H1 (cell line): ENCODE data around the gene RMDN3. TPM values are rescaled to one million over a fixed set of nuclear protein-coding genes. Genes with fewer than 3 reads are reported as not detected.

ENCODE experiments used
- CTCF ChIA-PET: fragments of 300-600 bp; sonication (Branson Sonifier 250); formaldehyde crosslinking; loops from one replicate; lab custom pipeline; 2021; ENCODE audit not compliant: partially characterized antibody; lab: Charles Lee
- POLR2A ChIA-PET: fragments of 300-600 bp; sonication (Branson Sonifier 250); formaldehyde crosslinking; loops from one replicate; lab custom pipeline; 2021; ENCODE audit warnings: inconsistent platforms; ENCODE audit not compliant: partially characterized antibody; lab: Charles Lee
- DNase-seq, 2 experiments: peaks; one replicate each; pipeline versions ENCODE4 v3.0.0 to v3.0.0-alpha.2; 2010 to 2022; ENCODE audit warnings: low spot score in 2 of 2, low read depth in 1 of 2, mixed read lengths in 1 of 2
- FAIRE-seq: peaks from 2 replicates; lab custom pipeline; 2011; peaks lifted over from hg19 to GRCh38; lab: Jason Lieb, UNC
- H2AFZ ChIP-seq: 2 replicates; pipeline ENCODE4 v1.8.1; 2012; ENCODE audit warnings: low read length, inconsistent platforms
- H2AK5ac ChIP-seq: 2 replicates; pipeline ENCODE4 v1.6.1; 2013; ENCODE audit warnings: low read depth, low read length
- H2BK120ac ChIP-seq: replicated peaks from 2 replicates; pipeline ENCODE3; 2013; ENCODE audit warnings: low read depth, low read length, inconsistent platforms
- H2BK12ac ChIP-seq: 2 replicates; pipeline ENCODE4 v1.6.1; 2013; ENCODE audit warnings: low read depth, low read length
- H2BK15ac ChIP-seq: 2 replicates; pipeline ENCODE4 v1.6.1; 2013; ENCODE audit warnings: low read length
- H2BK20ac ChIP-seq: 2 replicates; pipeline ENCODE4 v1.6.1; 2013; ENCODE audit warnings: low read length
- H2BK5ac ChIP-seq: 2 replicates; pipeline ENCODE4 v1.6.1; 2013; ENCODE audit warnings: low read depth, low read length
- H3K14ac ChIP-seq: 2 replicates; pipeline ENCODE4 v1.6.1; 2013; ENCODE audit warnings: inconsistent platforms; ENCODE audit not compliant: insufficient read length
- H3K18ac ChIP-seq: 2 replicates; pipeline ENCODE4 v1.6.1; 2013; ENCODE audit warnings: low read length; ENCODE audit errors: extremely low read depth
- H3K23ac ChIP-seq: 2 replicates; pipeline ENCODE4 v1.6.1; 2013; ENCODE audit warnings: inconsistent platforms; ENCODE audit not compliant: insufficient read length
- H3K23me2 ChIP-seq: 2 replicates; pipeline ENCODE4 v1.6.1; 2013; ENCODE audit warnings: low read depth, low read length
- H3K27ac ChIP-seq: 2 replicates; pipeline ENCODE4 v1.6.1; 2011; ENCODE audit warnings: low read depth, low read length, inconsistent platforms
- H3K27me3 ChIP-seq, 4 experiments: replicated peaks in 1 of 4; 1 replicate in 1 of 4; 2 replicates in 3 of 4; pipeline versions ENCODE4 v1.6.1 to v1.8.1; 2011 to 2013; ENCODE audit warnings: low read length in 3 of 4, mild to moderate bottlenecking in 3 of 4, inconsistent platforms in 2 of 4, mixed read lengths in 2 of 4, moderate library complexity in 1 of 4; ENCODE audit not compliant: control insufficient read depth in 3 of 4, insufficient read depth in 3 of 4; ENCODE audit errors: extremely low read depth in 1 of 4
- H3K36me3 ChIP-seq, 4 experiments: 2 replicates each; pipeline versions ENCODE4 v1.6.1 to v1.8.1; 2011 to 2013; ENCODE audit warnings: mild to moderate bottlenecking in 4 of 4, low read length in 3 of 4, moderate library complexity in 2 of 4, control low read depth in 1 of 4, inconsistent platforms in 1 of 4; ENCODE audit not compliant: insufficient read depth in 4 of 4, control insufficient read depth in 2 of 4
- H3K4ac ChIP-seq: replicated peaks from 2 replicates; pipeline ENCODE3; 2013; ENCODE audit warnings: low read length, low read depth, mixed read lengths, inconsistent platforms; ENCODE audit not compliant: insufficient read length
- H3K4me1 ChIP-seq, 4 experiments: replicated peaks in 1 of 4; 1 replicate in 1 of 4; 2 replicates in 3 of 4; pipeline versions ENCODE4 v1.6.1 to v1.8.1; 2011 to 2013; ENCODE audit warnings: low read length in 3 of 4, inconsistent platforms in 2 of 4, mixed read lengths in 1 of 4; ENCODE audit not compliant: insufficient read depth in 4 of 4, control insufficient read depth in 3 of 4
- H3K4me2 ChIP-seq, 2 experiments: 2 replicates each; pipeline versions ENCODE4 v1.6.1 to v1.8.1; 2011 to 2013; ENCODE audit warnings: low read depth in 2 of 2, low read length in 2 of 2, control low read depth in 1 of 2, inconsistent platforms in 1 of 2, mild to moderate bottlenecking in 1 of 2; ENCODE audit not compliant: insufficient read depth in 1 of 2
- H3K4me3 ChIP-seq, 4 experiments: fragments of 200-600, 300-600 bp in 1 of 4; sonication (generic), shearing (Covaris generic), sonication (Bioruptor Twin) in 1 of 4; 2 replicates each; pipeline versions ENCODE4 v1.5.1 to v1.8.1; 2011 to 2016; ENCODE audit warnings: low read length in 4 of 4, low read depth in 3 of 4, control low read depth in 2 of 4, inconsistent platforms in 2 of 4, mild to moderate bottlenecking in 2 of 4, mixed read lengths in 1 of 4, moderate library complexity in 1 of 4; ENCODE audit not compliant: insufficient read depth in 2 of 4; ENCODE audit errors: extremely low read depth in 1 of 4
- H3K56ac ChIP-seq: replicated peaks from 2 replicates; pipeline ENCODE3; 2013; ENCODE audit warnings: low read depth, mild to moderate bottlenecking, mixed read lengths, low read length, inconsistent platforms; ENCODE audit not compliant: insufficient read length
- H3K79me1 ChIP-seq: 2 replicates; pipeline ENCODE4 v1.6.1; 2013; ENCODE audit warnings: low read depth, low read length, control low read depth
- H3K79me2 ChIP-seq, 2 experiments: 2 replicates each; pipeline versions ENCODE4 v1.6.1 to v1.8.1; 2012 to 2013; ENCODE audit warnings: low read length in 2 of 2, mild to moderate bottlenecking in 2 of 2, inconsistent platforms in 1 of 2; ENCODE audit not compliant: insufficient read depth in 2 of 2, control insufficient read depth in 1 of 2
- H3K9ac ChIP-seq, 4 experiments: replicated peaks in 1 of 4; 1 replicate in 1 of 4; 2 replicates in 3 of 4; pipeline versions ENCODE4 v1.6.1 to v1.8.1; 2011 to 2013; ENCODE audit warnings: low read depth in 3 of 4, low read length in 3 of 4, control low read depth in 2 of 4, mild to moderate bottlenecking in 2 of 4, moderate library complexity in 2 of 4, inconsistent platforms in 1 of 4; ENCODE audit errors: extremely low read depth in 1 of 4
- H3K9me3 ChIP-seq, 2 experiments: 2 replicates each; pipeline versions ENCODE4 v1.6.1 to v1.8.1; 2012 to 2013; ENCODE audit warnings: mild to moderate bottlenecking in 2 of 2, moderate library complexity in 2 of 2, control low read depth in 1 of 2, inconsistent platforms in 1 of 2, low read depth in 1 of 2, low read length in 1 of 2, mixed read lengths in 1 of 2; ENCODE audit not compliant: insufficient read depth in 2 of 2
- H4K20me1 ChIP-seq, 2 experiments: replicated peaks in 1 of 2; 2 replicates each; pipeline versions ENCODE3 to v1.8.1; 2011 to 2013; ENCODE audit warnings: inconsistent platforms in 2 of 2, low read length in 2 of 2, mild to moderate bottlenecking in 1 of 2; ENCODE audit not compliant: insufficient read depth in 2 of 2, control insufficient read depth in 1 of 2
- H4K5ac ChIP-seq: 2 replicates; pipeline ENCODE4 v1.6.1; 2013; ENCODE audit warnings: low read length, low read depth, mixed read lengths, inconsistent platforms; ENCODE audit not compliant: insufficient read length
- H4K8ac ChIP-seq: 2 replicates; pipeline ENCODE4 v1.8.0; 2013; ENCODE audit warnings: mild to moderate bottlenecking, moderate library complexity, low read length, inconsistent platforms; ENCODE audit not compliant: insufficient read depth; ENCODE audit errors: extremely low read depth
- H4K91ac ChIP-seq: replicated peaks from 2 replicates; pipeline ENCODE3; 2013; ENCODE audit warnings: low read length, mixed read lengths, inconsistent platforms; ENCODE audit not compliant: insufficient read length
- CTCF ChIP-seq, 3 experiments: IDR thresholded peaks; 1 replicate in 2 of 3; 2 replicates in 1 of 3; pipeline versions ENCODE4 v1.5.1 to v1.6.1; 2011; ENCODE audit warnings: low read length in 3 of 3, mild to moderate bottlenecking in 3 of 3, inconsistent platforms in 2 of 3, low read depth in 1 of 3, moderate library complexity in 1 of 3; ENCODE audit not compliant: insufficient read depth in 1 of 3; ENCODE audit errors: control extremely low read depth in 1 of 3
- GTF2F1 ChIP-seq: IDR thresholded peaks from 2 replicates; pipeline ENCODE4 v1.6.1; 2012; ENCODE audit warnings: low read depth, low read length, improper control_type of control experiment, borderline replicate concordance
- POLR2AphosphoS5 ChIP-seq: IDR thresholded peaks from 2 replicates; pipeline ENCODE4 v1.6.1; 2011; ENCODE audit warnings: low read depth, low read length
- RAD21 ChIP-seq, 2 experiments: IDR thresholded peaks in 1 of 2; conservative IDR thresholded peaks in 1 of 2; 2 replicates each; pipeline ENCODE4 v1.6.1; 2011; ENCODE audit warnings: low read depth in 2 of 2, low read length in 2 of 2, improper control_type of control experiment in 1 of 2, inconsistent platforms in 1 of 2, mild to moderate bottlenecking in 1 of 2, moderate library complexity in 1 of 2
- SP4 ChIP-seq: IDR thresholded peaks from 2 replicates; pipeline ENCODE4 v1.6.1; 2012; ENCODE audit warnings: low read length, inconsistent platforms
- WGBS, 2 experiments: shearing (Covaris generic) in 1 of 2; methylation state at CpG; one replicate each; pipeline versions ENCODE4 v1.1.6 to v1.1.7; 2013 to 2015; ENCODE audit warnings: low lambda C conversion rate in 2 of 2, mixed read lengths in 2 of 2, inconsistent platforms in 1 of 2, low coverage in 1 of 2, missing lambda C conversion rate in 1 of 2; ENCODE audit not compliant: insufficient replicate concordance in 2 of 2, insufficient coverage in 1 of 2, insufficient read length in 1 of 2; ENCODE audit errors: extremely low coverage in 1 of 2, missing lambda C conversion rate in 1 of 2; 5-methylcytosine and 5-hydroxymethylcytosine counted together
- polyA plus RNA-seq, 7 experiments: library from polyadenylated mRNA; depleted of rRNA in 3 of 7; stranded (reverse) in 5 of 7; unstranded in 2 of 7; fragments of >200 nt in 5 of 7; fragments of 200-250 nt in 2 of 7; gene quantifications; 1 replicate in 5 of 7; 2 replicates in 1 of 7; 4 replicates in 1 of 7; pipeline versions ENCODE4 v1.2.1 to v1.2.3, GENCODE V29; 2011 to 2013; ENCODE audit warnings: missing spikeins in 2 of 7, mixed read lengths in 2 of 7
- total RNA-seq: library from RNA; stranded (reverse); fragmentation: NEBNext Ultra II Directional; extraction: Animal tissue kit (Norgen Biotek cat#: 25700); gene quantifications from 2 replicates; pipeline ENCODE4 v1.2.1, GENCODE V29; 2021
- TF ChIP-seq, protein P1 (sequence below): IDR thresholded peaks from 2 replicates; pipeline ENCODE4 v1.6.1; 2011; ENCODE audit warnings: low read length, improper control_type of control experiment
- TF ChIP-seq, protein P2 (sequence below): IDR thresholded peaks from 2 replicates; pipeline ENCODE4 v1.6.1; 2011; ENCODE audit warnings: low read depth, mild to moderate bottlenecking, low read length; ENCODE audit not compliant: insufficient read depth

Gene RMDN3
- total and polyA plus RNA-seq, 2 of the 8 experiments (the other 6 are each of a cell fraction or from before 2014, with no cell fraction given), result 10.8 to 24.1 TPM

- Histone ChIP-seq H3K56ac (no peak overlapping the region), H3K18ac (no peak overlapping the region), H3K23me2 (no peaks in the 10 kb centered on the region), H4K8ac (no peak overlapping the region), H3K4me1 (peaks cover 8 to 23% (median 13%) of the 10 kb centered on the region in 4 experiments; a peak in 6 of 7 replicates), H4K5ac (no peak overlapping the region), H2BK12ac (no peak overlapping the region), H2BK20ac (no peak overlapping the region), H3K27me3 (no peaks in the 10 kb centered on the region), H3K9me3 (no peaks in the 10 kb centered on the region), H2BK120ac (no peak overlapping the region), H2BK5ac (no peak overlapping the region), H3K79me2 (peaks cover 0 to 14% of the 10 kb centered on the region in 2 experiments; a peak in 3 of 4 replicates), H2BK15ac (no peak overlapping the region), H3K9ac (no peak overlapping the region), H3K36me3 (peaks cover 0 to 4% (median 0%) of the 10 kb centered on the region in 4 experiments; a peak in 3 of 8 replicates), H3K4me2 (no peak overlapping the region), H3K23ac (no peak overlapping the region), H3K4me3 (no peak overlapping the region), H3K79me1 (no peaks in the 10 kb centered on the region; the same call in none of the 2 replicates), H4K20me1 (peaks cover 0 to 5% of the 10 kb centered on the region in 2 experiments), H3K14ac (no peak overlapping the region), H4K91ac (no peak overlapping the region), H3K4ac (no peak overlapping the region), H3K27ac (no peak overlapping the region), H2AK5ac (no peak overlapping the region), H2AFZ (no peak overlapping the region)
- FAIRE-seq (no peak), DNase-seq (peak; percentile 46 to 64)
- CTCF ChIA-PET, result interaction anchor here (0.7 to 12.9 kb wide), 25 partner anchors 10 to 193 kb away, joined by 3 to 184 read pairs (median 5); partner anchors contain the start of genes C15orf62, DNAJC17, GCHFR and PPP1R14D
- POLR2A ChIA-PET, result interaction anchor here (1.0 to 2.6 kb wide), 6 partner anchors 13 to 91 kb away, joined by 3 to 11 read pairs (median 4); partner anchors contain the start of genes C15orf62, GCHFR, RHOV and SPINT1
- WGBS, 2 experiments, result 90% methylated on average over 8 of the region's 8 CpGs; no CpG with 5 or more reads in 1 of the 2 experiments
- no peak for TF ChIP-seq SP4
- TF ChIP-seq, protein P1, sequence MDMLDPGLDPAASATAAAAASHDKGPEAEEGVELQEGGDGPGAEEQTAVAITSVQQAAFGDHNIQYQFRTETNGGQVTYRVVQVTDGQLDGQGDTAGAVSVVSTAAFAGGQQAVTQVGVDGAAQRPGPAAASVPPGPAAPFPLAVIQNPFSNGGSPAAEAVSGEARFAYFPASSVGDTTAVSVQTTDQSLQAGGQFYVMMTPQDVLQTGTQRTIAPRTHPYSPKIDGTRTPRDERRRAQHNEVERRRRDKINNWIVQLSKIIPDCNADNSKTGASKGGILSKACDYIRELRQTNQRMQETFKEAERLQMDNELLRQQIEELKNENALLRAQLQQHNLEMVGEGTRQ, result no peak
- TF ChIP-seq POLR2AphosphoS5, result no peak
- TF ChIP-seq, protein P2, sequence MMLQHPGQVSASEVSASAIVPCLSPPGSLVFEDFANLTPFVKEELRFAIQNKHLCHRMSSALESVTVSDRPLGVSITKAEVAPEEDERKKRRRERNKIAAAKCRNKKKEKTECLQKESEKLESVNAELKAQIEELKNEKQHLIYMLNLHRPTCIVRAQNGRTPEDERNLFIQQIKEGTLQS, result no peak
- TF ChIP-seq GTF2F1, result no peak
- peak; percentile 73 to 83 for TF ChIP-seq RAD21 (IDR thresholded peaks at IDR 0.05 in 1 of 2, conservative IDR thresholded peaks at IDR 0.05 in 1 of 2; ENCODE audit: low read depth in 2 of 2, low read length in 2 of 2)
- peak; percentile 77 to 79 (median 79) for TF ChIP-seq CTCF (IDR thresholded peaks at IDR 0.05; ENCODE audit: control extremely low read depth in 1 of 3, insufficient read depth in 1 of 3, low read depth in 1 of 3, low read length in 3 of 3)
Measured at GRCh38 chr15:40782609-40783227, 27.7 kb upstream of the RMDN3 start.
